ENCODE results near the gene TUBA4B.

Gene TUBA4B

GRCh38 chr2:219213026-219213415 lies 40.0 kb upstream of the TUBA4B start:
- Mint-ChIP-seq H3K27ac (ENCODE audit: low read depth) (no peak overlapping the region), H3K4me3 (no peak overlapping the region), H3K27me3 (no peaks in the 10 kb centered on the region), H3K9me3 (no peaks in the 10 kb centered on the region), H3K4me1 (peaks cover 22% of the 10 kb centered on the region), H3K36me3 (ENCODE audit: insufficient read depth) (peaks cover 21% of the 10 kb centered on the region)
- ATAC-seq (replicated peaks; ENCODE audit: extremely low read depth, poor library complexity, severe bottlenecking) (no peak), DNase-seq (ENCODE audit: low spot score in 2 of 2) (no peak)

- peaks cover 18% of the 10 kb centered on the region for H3K36me3 Mint-ChIP-seq (ENCODE audit: insufficient read depth)
- H3K4me1 Mint-ChIP-seq, result peaks cover 17% of the 10 kb centered on the region
- no peak overlapping the region for H3K4me3 Mint-ChIP-seq
- no peak for DNase-seq (ENCODE audit: low spot score in 2 of 2)
- no peak overlapping the region for H3K27ac Mint-ChIP-seq (ENCODE audit: low read depth)
- no peaks in the 10 kb centered on the region for H3K27me3 Mint-ChIP-seq
- ATAC-seq (replicated peaks; ENCODE audit: extremely low read depth, poor library complexity, severe bottlenecking), result no peak
- H3K9me3 Mint-ChIP-seq, result no peaks in the 10 kb centered on the region
These were observed 39.5 kb upstream of the TUBA4B start for GRCh38 chr2:219213486-219214071.

GRCh38 chr2:219214141-219214540 lies 38.9 kb upstream of the TUBA4B start:
- Mint-ChIP-seq H3K27me3 (no peaks in the 10 kb centered on the region), H3K36me3 (ENCODE audit: insufficient read depth) (peaks cover 21% of the 10 kb centered on the region), H3K4me1 (peaks cover 14% of the 10 kb centered on the region), H3K4me3 (no peak overlapping the region), H3K9me3 (no peaks in the 10 kb centered on the region), H3K27ac (ENCODE audit: low read depth) (no peak overlapping the region)
- no peak for DNase-seq (ENCODE audit: low spot score in 2 of 2)
- ATAC-seq (replicated peaks; ENCODE audit: extremely low read depth, poor library complexity, severe bottlenecking), result no peak

- no peak overlapping the region for H3K27ac Mint-ChIP-seq (ENCODE audit: low read depth)
- H3K9me3 Mint-ChIP-seq, result no peaks in the 10 kb centered on the region
- DNase-seq (ENCODE audit: low spot score in 2 of 2) (no peak), ATAC-seq (replicated peaks; ENCODE audit: extremely low read depth, poor library complexity, severe bottlenecking) (no peak)
- H3K36me3 Mint-ChIP-seq (ENCODE audit: insufficient read depth), result peaks cover 20% of the 10 kb centered on the region
- no peak overlapping the region for H3K4me3 Mint-ChIP-seq
- H3K4me1 Mint-ChIP-seq, result peaks cover 14% of the 10 kb centered on the region
- no peaks in the 10 kb centered on the region for H3K27me3 Mint-ChIP-seq
These were observed 38.3 kb upstream of the TUBA4B start for GRCh38 chr2:219214786-219215185.

GRCh38 chr2:219215871-219216534 lies 37.0 kb upstream of the TUBA4B start:
- no peak overlapping the region for H3K4me3 Mint-ChIP-seq
- H3K36me3 Mint-ChIP-seq (ENCODE audit: insufficient read depth), result peaks cover 24% of the 10 kb centered on the region

GRCh38 chr2:219216535-219216915 lies 36.5 kb upstream of the TUBA4B start:
- Mint-ChIP-seq H3K4me3 (peak overlapping the region; percentile 7), H3K9me3 (no peaks in the 10 kb centered on the region)
- no peak for ATAC-seq (replicated peaks; ENCODE audit: extremely low read depth, poor library complexity, severe bottlenecking)

More at GRCh38 chr2:219215871-219216534, 37.0 kb upstream of the TUBA4B start:
- Mint-ChIP-seq H3K4me1 (peaks cover 12% of the 10 kb centered on the region), H3K27me3 (no peaks in the 10 kb centered on the region), H3K9me3 (no peaks in the 10 kb centered on the region), H3K27ac (ENCODE audit: low read depth) (no peak overlapping the region)
- no peak for DNase-seq (ENCODE audit: low spot score in 2 of 2)
- no peak for ATAC-seq (replicated peaks; ENCODE audit: extremely low read depth, poor library complexity, severe bottlenecking)

GRCh38 chr2:219218217-219218731 lies 34.8 kb upstream of the TUBA4B start:
- DNase-seq (ENCODE audit: low spot score in 2 of 2) (no peak), ATAC-seq (replicated peaks; ENCODE audit: extremely low read depth, poor library complexity, severe bottlenecking) (peak; percentile 53)
- H3K9me3 Mint-ChIP-seq, result no peaks in the 10 kb centered on the region
- no peaks in the 10 kb centered on the region for H3K27me3 Mint-ChIP-seq
- H3K27ac Mint-ChIP-seq (ENCODE audit: low read depth), result peak overlapping the region; percentile 83
- peaks cover 13% of the 10 kb centered on the region for H3K4me1 Mint-ChIP-seq
- H3K36me3 Mint-ChIP-seq (ENCODE audit: insufficient read depth), result peaks cover 32% of the 10 kb centered on the region
- peak overlapping the region; percentile 79 for H3K4me3 Mint-ChIP-seq

More at GRCh38 chr2:219216535-219216915, 36.5 kb upstream of the TUBA4B start:
- DNase-seq (ENCODE audit: low spot score in 2 of 2), result no peak
- no peaks in the 10 kb centered on the region for H3K27me3 Mint-ChIP-seq
- no peak overlapping the region for H3K27ac Mint-ChIP-seq (ENCODE audit: low read depth)
- H3K36me3 Mint-ChIP-seq (ENCODE audit: insufficient read depth), result peaks cover 22% of the 10 kb centered on the region
- peaks cover 10% of the 10 kb centered on the region for H3K4me1 Mint-ChIP-seq

GRCh38 chr2:219218732-219219701 lies 34.0 kb upstream of the TUBA4B start, which contains the start of gene ABCB6:
ABCB6 (minus strand) TSS chr2:219218958; CDS start chr2:219218673, 285 bp downstream.
- Mint-ChIP-seq H3K4me3 (peak within 1 kb of the TSS; percentile 79), H3K9me3 (no peaks in the 10 kb centered on the region), H3K27me3 (no peaks in the 10 kb centered on the region), H3K36me3 (ENCODE audit: insufficient read depth) (peaks cover 37% of the 10 kb centered on the region), H3K27ac (ENCODE audit: low read depth) (peak within 1 kb of the TSS; percentile 83), H3K4me1 (peaks cover 13% of the 10 kb centered on the region)
- DNase-seq (ENCODE audit: low spot score in 2 of 2) (peak; percentile 60 to 63), ATAC-seq (replicated peaks; ENCODE audit: extremely low read depth, poor library complexity, severe bottlenecking) (peak; percentile 63)

- ATAC-seq (replicated peaks; ENCODE audit: extremely low read depth, poor library complexity, severe bottlenecking), result no peak
- no peak for DNase-seq (ENCODE audit: low spot score in 2 of 2)
- Mint-ChIP-seq H3K36me3 (ENCODE audit: insufficient read depth) (peaks cover 36% of the 10 kb centered on the region), H3K4me1 (peaks cover 16% of the 10 kb centered on the region), H3K4me3 (no peak overlapping the region), H3K27me3 (no peaks in the 10 kb centered on the region), H3K27ac (ENCODE audit: low read depth) (no peak overlapping the region), H3K9me3 (no peaks in the 10 kb centered on the region)
These were observed 33.1 kb upstream of the TUBA4B start for GRCh38 chr2:219219784-219220532.

- H3K36me3 Mint-ChIP-seq (ENCODE audit: insufficient read depth), result peaks cover 39% of the 10 kb centered on the region
- H3K9me3 Mint-ChIP-seq, result no peaks in the 10 kb centered on the region
- no peaks in the 10 kb centered on the region for H3K27me3 Mint-ChIP-seq
- DNase-seq (ENCODE audit: low spot score in 2 of 2), result no peak
- H3K4me3 Mint-ChIP-seq, result no peak overlapping the region
- peaks cover 23% of the 10 kb centered on the region for H3K4me1 Mint-ChIP-seq
- ATAC-seq (replicated peaks; ENCODE audit: extremely low read depth, poor library complexity, severe bottlenecking), result no peak
- no peak overlapping the region for H3K27ac Mint-ChIP-seq (ENCODE audit: low read depth)
These were observed 32.2 kb upstream of the TUBA4B start for GRCh38 chr2:219220652-219221402.

GRCh38 chr2:219221957-219222518 lies 31.0 kb upstream of the TUBA4B start:
- Mint-ChIP-seq H3K4me1 (peaks cover 29% of the 10 kb centered on the region), H3K27me3 (no peaks in the 10 kb centered on the region), H3K36me3 (ENCODE audit: insufficient read depth) (peaks cover 41% of the 10 kb centered on the region), H3K27ac (ENCODE audit: low read depth) (no peak overlapping the region), H3K9me3 (no peaks in the 10 kb centered on the region), H3K4me3 (no peak overlapping the region)
- ATAC-seq (replicated peaks; ENCODE audit: extremely low read depth, poor library complexity, severe bottlenecking) (no peak), DNase-seq (ENCODE audit: low spot score in 2 of 2) (no peak)
